Esophagus muscularis mucosa (tissue), 4 donors: ENCODE data around the gene LIX1L. TPM values are rescaled to one million over a fixed set of nuclear protein-coding genes. Genes with fewer than 3 reads are reported as not detected.

Source experiments
- DNase-seq: peaks from one replicate; pipeline ENCODE4 v3.0.0-alpha.2; 2017; ENCODE audit errors: extremely low spot score
- H3K27ac ChIP-seq, 4 donors: fragments of 200-600 bp; sonication (generic); replicated peaks in 1 of 4; 1 replicate in 3 of 4; 2 replicates in 1 of 4; pipeline ENCODE4 v1.5.1; 2016 to 2019; ENCODE audit warnings: mild to moderate bottlenecking in 1 of 4
- H3K27me3 ChIP-seq, 4 donors: fragments of 200-600 bp; sonication (generic); one replicate each; pipeline versions ENCODE4 v1.5.1 to v1.6.0; 2016 to 2019
- H3K36me3 ChIP-seq, 4 donors: fragments of 200-600 bp; sonication (generic); one replicate each; pipeline ENCODE4 v1.5.1; 2016 to 2019
- H3K4me1 ChIP-seq, 4 donors: fragments of 200-600 bp; sonication (generic); one replicate each; pipeline ENCODE4 v1.5.1; 2016 to 2019
- H3K4me3 ChIP-seq, 4 donors: fragments of 200-600 bp; sonication (generic); 1 replicate in 2 of 4; 2 replicates in 2 of 4; pipeline ENCODE4 v1.5.1; 2016 to 2019; ENCODE audit warnings: mild to moderate bottlenecking in 4 of 4, moderate library complexity in 1 of 4
- H3K9me3 ChIP-seq, 4 donors: fragments of 200-600 bp; sonication (generic); 1 replicate in 3 of 4; 2 replicates in 1 of 4; pipeline ENCODE4 v1.5.1; 2016 to 2019
- CTCF ChIP-seq, 3 experiments: fragments of 200-600 bp in 2 of 3; fragments of 450-650 bp in 1 of 3; sonication (generic) in 2 of 3; IDR thresholded peaks; one replicate each; pipeline ENCODE4 v1.5.1; 2017 to 2019; ENCODE audit warnings: antibody characterized with exemption in 3 of 3, mild to moderate bottlenecking in 2 of 3, moderate library complexity in 1 of 3
- EP300 ChIP-seq: sonication (generic); formaldehyde crosslinking; IDR thresholded peaks from one replicate; pipeline ENCODE4 v1.6.1; 2017; ENCODE audit warnings: antibody characterized with exemption
- POLR2A ChIP-seq: fragments of 450-650 bp; IDR thresholded peaks from one replicate; pipeline ENCODE4 v1.6.1; 2017; ENCODE audit warnings: antibody characterized with exemption, moderate library complexity, mild to moderate bottlenecking, low read depth
- POLR2AphosphoS5 ChIP-seq, 2 donors: sonication (generic); formaldehyde crosslinking; IDR thresholded peaks; one replicate each; pipeline ENCODE4 v1.6.1; 2017; ENCODE audit warnings: antibody characterized with exemption in 2 of 2
- WGBS: methylation state at CpG from one replicate; pipeline ENCODE4 v1.1.5; 2018; 5-methylcytosine and 5-hydroxymethylcytosine counted together
- intact Hi-C: fragments of 100-400 bp; cut with DNase I; formaldehyde crosslinking; loops from one replicate; pipeline ENCODE4 v1.15.1; 2023
- total RNA-seq, 4 donors: library from RNA; depleted of rRNA; stranded (reverse); fragments of >200 nt; gene quantifications; one replicate each; pipeline versions ENCODE4 v1.1.0 to v1.2.1, GENCODE V29; 2016

LIX1L gene
- total RNA-seq, 4 donors from 2014 or later = 33.2 to 55.0 (median 41.7) TPM

- H3K36me3 ChIP-seq = no peaks in the 10 kb centered on the region
- H3K9me3 ChIP-seq = no peaks in the 10 kb centered on the region
- H3K27ac ChIP-seq = peak overlapping the region in 1 of 4 donors; percentile 48
- H3K4me3 ChIP-seq = peak overlapping the region in 1 of 4 donors; percentile 67
- peaks cover 24 to 31% (median 25%) of the 10 kb centered on the region in 4 donors for H3K4me1 ChIP-seq
- 70% methylated on average over 8 of the region's 8 CpGs for WGBS
- intact Hi-C loops = no loop called here
- DNase-seq = no peak
- TF ChIP-seq POLR2AphosphoS5 (IDR thresholded peaks at IDR 0.05) = no peak
- no peak for TF ChIP-seq CTCF (IDR thresholded peaks at IDR 0.05)
- TF ChIP-seq EP300 = no peak
- no peak for TF ChIP-seq POLR2A
- no peaks in the 10 kb centered on the region for H3K27me3 ChIP-seq
Measured at GRCh38 chr1:145886816-145887215, 71.0 kb downstream of the LIX1L start.

- Histone ChIP-seq H3K36me3 (no peaks in the 10 kb centered on the region), H3K27me3 (no peaks in the 10 kb centered on the region), H3K27ac (peak overlapping the region in 3 of 4 donors; percentile 28 to 48 (median 30)), H3K4me3 (peak overlapping the region; percentile 65 to 75 (median 68)), H3K4me1 (peaks cover 20 to 26% (median 21%) of the 10 kb centered on the region in 4 donors), H3K9me3 (no peaks in the 10 kb centered on the region)
- 50% methylated on average over 11 of the region's 11 CpGs for WGBS
- intact Hi-C loops = no loop called here
- TF ChIP-seq EP300 (no peak), POLR2A (no peak), POLR2AphosphoS5 (IDR thresholded peaks at IDR 0.05) (no peak), CTCF (IDR thresholded peaks at IDR 0.05) (no peak)
- no peak for DNase-seq
Measured at GRCh38 chr1:145886390-145886789, 71.4 kb downstream of the LIX1L start.

GRCh38 chr1:145885738-145886287 is 72.0 kb downstream of the LIX1L start, which contains the start of gene ANKRD35:
Gene ANKRD35, minus strand, starts transcription at chr1:145885866. Its CDS starts 108 bp downstream, at chr1:145885758.
- peak within 1 kb of the TSS in 3 of 4 donors; percentile 28 to 48 (median 30) for H3K27ac ChIP-seq
- peaks cover 14 to 21% (median 15%) of the 10 kb centered on the region in 4 donors for H3K4me1 ChIP-seq
- no peaks in the 10 kb centered on the region for H3K27me3 ChIP-seq
- no peaks in the 10 kb centered on the region for H3K9me3 ChIP-seq
- TF ChIP-seq POLR2AphosphoS5 (IDR thresholded peaks at IDR 0.05) = no peak
- no peak for TF ChIP-seq EP300
- TF ChIP-seq CTCF (IDR thresholded peaks at IDR 0.05) = no peak
- no peak for TF ChIP-seq POLR2A
- DNase-seq = peak; percentile 95
- no peaks in the 10 kb centered on the region for H3K36me3 ChIP-seq
- H3K4me3 ChIP-seq = peak within 1 kb of the TSS; percentile 65 to 75 (median 68)
- intact Hi-C loops = no loop called here
- 0% methylated on average over 10 of the region's 36 CpGs for WGBS

- no peak for DNase-seq
- intact Hi-C loops = no loop called here
- H3K9me3 ChIP-seq = no peaks in the 10 kb centered on the region
- H3K27ac ChIP-seq = no peak overlapping the region
- no peak for TF ChIP-seq POLR2A
- TF ChIP-seq POLR2AphosphoS5 (IDR thresholded peaks at IDR 0.05) = no peak
- TF ChIP-seq EP300 = no peak
- TF ChIP-seq CTCF (IDR thresholded peaks at IDR 0.05) = no peak
- H3K4me3 ChIP-seq = no peak overlapping the region
- 100% methylated on average over 1 of the region's 1 CpG for WGBS
- peaks cover 13 to 20% (median 15%) of the 10 kb centered on the region in 4 donors for H3K4me1 ChIP-seq
- no peaks in the 10 kb centered on the region for H3K27me3 ChIP-seq
- no peaks in the 10 kb centered on the region for H3K36me3 ChIP-seq
Measured at GRCh38 chr1:145884675-145885074, 73.1 kb downstream of the LIX1L start.

Other genes starting within 250 kb of the LIX1L start
- gene CD160, start 238.5 kb downstream of the LIX1L start, total RNA-seq = under 1 TPM in 1 of 4 donors, not detected in 3; 0.26 TPM
- 10 to 100 TPM; 37.8 to 46.3 (median 40.3) TPM for gene RNF115, start 133.9 kb downstream of the LIX1L start, total RNA-seq
- gene POLR3C, start 133.8 kb downstream of the LIX1L start, total RNA-seq = 10 to 100 TPM; 22.3 to 34.1 (median 27.8) TPM
- gene NUDT17, start 112.4 kb downstream of the LIX1L start, total RNA-seq = 1 to 10 TPM; 1.2 to 3.6 (median 1.6) TPM
- 10 to 100 TPM; 11.9 to 25.3 (median 22.9) TPM for gene PIAS3, start 98.9 kb downstream of the LIX1L start, total RNA-seq
- gene ANKRD35, start 72.2 kb downstream of the LIX1L start, total RNA-seq = 10 to 100 TPM in 2 of 4 donors, 1 to 10 TPM in 2; 4.0 to 11.1 (median 8.4) TPM
- 1 to 10 TPM; 1.7 to 7.2 (median 3.8) TPM for gene ITGA10, start 48.0 kb downstream of the LIX1L start, total RNA-seq
- 10 to 100 TPM; 18.3 to 21.2 (median 20.0) TPM for gene PEX11B, start 39.3 kb downstream of the LIX1L start, total RNA-seq
- 100 to 1,000 TPM in 1 of 4 donors, 10 to 100 TPM in 3; 42.8 to 119 (median 69.7) TPM for gene RBM8A, start 30.5 kb downstream of the LIX1L start, total RNA-seq
- 1 to 10 TPM in 3 of 4 donors, under 1 TPM in 1; 0.66 to 1.7 (median 1.3) TPM for gene ANKRD34A, start 6.6 kb upstream of the LIX1L start, total RNA-seq
- 10 to 100 TPM; 29.0 to 41.5 (median 35.5) TPM for gene POLR3GL, start 6.7 kb upstream of the LIX1L start, total RNA-seq
- gene TXNIP, start 38.6 kb upstream of the LIX1L start, total RNA-seq = 1,000 to 10,000 TPM; 1,186 to 4,171 (median 2,482) TPM
- not detected for gene HJV, start 63.7 kb upstream of the LIX1L start, total RNA-seq
- gene NBPF10, start 186.8 kb upstream of the LIX1L start, total RNA-seq = 1 to 10 TPM in 2 of 4 donors, under 1 TPM in 2; 0.69 to 1.7 (median 1.1) TPM